ENCODE results near the gene LEFTY2.
"Not testable (repeated sequence)": the region's sequence is repeated elsewhere in the genome, so short reads cannot be mapped to it uniquely, and the experiment has no call there.

LEFTY2 gene

GRCh38 chr1:225953315-225953714 lies 12.3 kb upstream of the LEFTY2 start:
- no peak for DNase-seq (ENCODE audit: low read depth)

DNA sequence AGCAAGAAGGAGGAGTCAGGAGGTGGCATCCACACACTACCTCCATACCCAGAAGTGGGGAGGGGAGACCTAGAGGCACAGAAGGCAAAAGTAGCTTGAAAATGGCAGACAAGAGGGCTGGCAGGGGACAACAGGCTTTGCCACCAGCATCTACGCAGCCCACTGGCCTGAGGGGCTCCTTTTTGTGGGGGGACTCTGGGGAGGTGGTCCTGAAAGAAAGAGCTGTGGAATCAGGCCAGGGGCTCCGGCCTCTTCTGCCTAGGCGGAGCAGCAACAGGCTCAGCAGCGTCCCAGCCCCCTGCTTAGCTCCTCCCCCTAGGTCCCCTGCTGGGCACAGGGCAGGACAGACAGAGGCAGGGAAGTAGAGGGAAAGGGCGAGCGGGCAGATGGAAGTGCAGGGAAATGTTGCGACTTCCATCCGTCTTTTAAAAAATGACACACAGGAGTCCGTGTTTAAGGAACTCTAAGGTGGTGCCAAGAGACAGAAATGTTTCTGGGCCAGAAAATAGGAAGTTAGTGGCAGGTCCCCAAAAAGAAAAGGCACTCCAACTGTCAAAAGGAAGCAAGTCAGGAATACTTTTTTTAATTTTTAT lies 10.0 kb upstream of the LEFTY2 start:
- no peak for DNase-seq (ENCODE audit: low read depth)

DNA sequence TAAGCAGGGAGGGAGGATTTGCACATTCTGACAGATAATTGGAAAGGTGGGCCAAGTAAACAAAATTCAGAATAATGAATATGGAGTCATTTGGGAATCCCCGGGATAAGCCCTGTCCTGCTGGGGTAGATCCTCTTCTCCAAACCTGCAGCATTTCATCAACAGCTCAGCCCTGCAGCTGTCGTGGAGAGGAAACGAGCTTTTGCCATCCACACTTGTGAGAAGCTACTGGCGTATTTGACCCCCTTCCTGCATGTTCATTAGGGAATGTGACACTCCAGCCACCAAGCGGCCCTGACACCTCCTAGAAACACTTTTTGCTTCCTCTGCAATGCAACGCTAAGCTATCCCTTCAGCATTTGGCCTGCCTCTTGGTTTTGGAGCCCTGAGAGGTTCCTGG lies 8.0 kb upstream of the LEFTY2 start:
- no peak for DNase-seq (ENCODE audit: low read depth)

DNA sequence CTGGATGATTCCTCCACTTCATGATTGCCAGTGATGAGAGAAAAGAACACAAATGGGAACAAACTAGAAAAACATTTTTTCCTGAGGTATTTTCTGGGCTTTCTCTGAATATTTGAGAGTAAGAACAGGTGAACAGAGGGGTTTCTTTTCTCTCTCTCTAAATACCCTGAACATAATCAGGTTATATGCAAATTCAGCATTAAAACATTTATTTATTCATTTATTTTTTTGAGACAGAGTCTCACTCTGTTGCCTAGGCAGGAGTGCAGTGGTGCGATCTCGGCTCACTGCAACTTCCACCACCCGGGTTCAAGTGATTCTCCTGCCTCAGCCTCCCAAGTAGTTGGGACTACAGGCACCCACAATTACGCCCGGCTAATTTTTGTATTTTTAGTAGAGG lies 5.8 kb upstream of the LEFTY2 start:
- DNase-seq (ENCODE audit: low read depth) = no peak

- no peak for DNase-seq (ENCODE audit: low read depth)
These were observed 5.1 kb upstream of the LEFTY2 start for GRCh38 chr1:225946082-225946620.

DNA sequence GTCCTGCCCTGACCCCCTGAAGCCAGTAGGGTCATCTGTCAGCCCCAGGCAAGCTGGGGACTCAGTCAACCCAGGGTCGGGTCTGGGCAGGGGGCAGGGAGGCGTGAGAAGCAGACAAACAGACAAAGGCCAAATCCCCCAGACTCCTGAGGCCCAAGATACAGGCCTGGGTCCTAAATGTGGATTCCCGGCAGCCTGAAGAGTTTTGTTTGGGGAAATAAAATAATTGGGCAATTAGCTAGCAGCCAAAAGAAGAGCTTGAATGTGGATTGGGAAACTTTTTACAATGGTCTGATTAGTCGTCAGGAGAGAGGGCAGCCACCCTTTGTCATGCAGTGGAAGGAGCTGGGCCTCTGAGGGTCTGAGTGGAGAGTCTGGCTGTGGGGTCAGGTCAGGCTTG lies 4.5 kb upstream of the LEFTY2 start:
- DNase-seq (ENCODE audit: low read depth) = no peak

- DNase-seq (ENCODE audit: low read depth) = no peak
These were observed 3.9 kb upstream of the LEFTY2 start for GRCh38 chr1:225944951-225945350.

- no peak for DNase-seq (ENCODE audit: low read depth)
These were observed 3.4 kb upstream of the LEFTY2 start for GRCh38 chr1:225944387-225944786.

GRCh38 chr1:225943582-225943981 lies 2.6 kb upstream of the LEFTY2 start:
- no peak for DNase-seq (ENCODE audit: low read depth)

GRCh38 chr1:225942574-225942973 lies 1.6 kb upstream of the LEFTY2 start:
- no peak for DNase-seq (ENCODE audit: low read depth)

- no peak for DNase-seq (ENCODE audit: low read depth)
These were observed 862 bp upstream of the LEFTY2 start for GRCh38 chr1:225941942-225942222.

DNA sequence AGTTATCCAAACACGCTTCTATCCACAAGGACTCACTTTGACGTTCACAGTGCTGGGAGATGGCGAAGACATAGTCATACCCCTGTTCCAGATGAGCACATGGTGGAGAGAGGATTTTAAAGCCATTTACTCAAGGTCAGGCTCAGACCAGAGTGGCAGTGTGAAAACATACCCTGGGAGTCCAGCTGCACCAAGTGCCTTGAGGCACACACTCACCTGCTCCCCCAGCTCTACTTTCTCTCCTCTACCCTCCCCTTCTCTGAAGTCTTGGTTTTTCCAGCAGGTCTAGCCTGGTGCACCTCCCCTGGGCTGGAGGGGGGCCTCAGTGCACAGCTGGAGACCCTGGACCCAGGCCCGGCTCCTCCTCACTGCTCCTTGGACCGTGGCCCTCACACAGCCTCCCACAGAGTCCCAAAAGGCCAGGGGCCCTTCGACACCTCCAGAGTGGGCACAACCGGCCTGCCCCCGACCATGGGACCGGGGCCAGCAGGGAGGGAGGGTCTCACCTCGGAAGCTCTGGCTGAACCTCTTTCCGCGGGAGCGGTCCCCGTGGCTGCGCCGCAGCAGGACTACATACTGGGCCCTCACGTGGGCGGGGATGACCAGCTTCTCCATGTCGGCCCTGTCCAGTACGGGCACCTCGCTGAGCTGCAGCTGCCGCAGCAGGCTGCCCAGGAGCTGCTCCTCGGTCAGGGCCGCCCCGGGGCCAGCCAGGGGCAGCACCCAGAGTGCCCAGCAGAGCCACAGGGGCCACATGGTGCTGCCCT lies 452 bp downstream of the LEFTY2 start:
- no peak for DNase-seq (ENCODE audit: low read depth)

GRCh38 chr1:225939939-225940310 lies 1.1 kb downstream of the LEFTY2 start:
- not testable (repeated sequence) for DNase-seq (ENCODE audit: low read depth)

- DNase-seq (ENCODE audit: low read depth) = not testable (repeated sequence)
These were observed 1.7 kb downstream of the LEFTY2 start for GRCh38 chr1:225939097-225939938.

GRCh38 chr1:225937048-225937968 lies 3.7 kb downstream of the LEFTY2 start:
- DNase-seq (ENCODE audit: low read depth) = no peak

DNA sequence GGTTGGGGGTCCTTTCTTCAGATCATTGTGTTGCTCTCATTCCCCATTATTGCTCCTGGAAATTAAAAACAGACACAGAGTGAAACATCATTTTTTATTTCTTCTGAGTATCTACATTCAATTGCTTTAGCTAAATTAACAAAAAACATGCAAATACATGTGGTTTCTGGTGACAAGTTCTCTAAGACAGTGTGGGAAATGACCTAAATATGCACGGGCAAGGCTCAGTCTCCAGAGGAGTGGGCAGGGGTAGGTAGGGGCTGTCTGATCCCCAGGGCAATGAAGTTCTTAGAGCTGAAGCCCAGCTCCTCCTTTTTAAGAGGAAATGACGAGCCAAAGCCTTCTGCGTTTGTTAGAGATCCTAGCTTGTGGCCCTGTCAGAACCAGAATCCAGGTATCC lies 4.5 kb downstream of the LEFTY2 start:
- DNase-seq (ENCODE audit: low read depth) = no peak

- DNase-seq (ENCODE audit: low read depth) = not testable (repeated sequence)
These were observed 4.9 kb downstream of the LEFTY2 start for GRCh38 chr1:225936086-225936485.

- no peak for DNase-seq (ENCODE audit: low read depth)
These were observed 6.3 kb downstream of the LEFTY2 start for GRCh38 chr1:225934711-225935110.

GRCh38 chr1:225933072-225933471 lies 7.9 kb downstream of the LEFTY2 start:
- DNase-seq (ENCODE audit: low read depth) = no peak

- DNase-seq (ENCODE audit: low read depth) = no peak
These were observed 9.5 kb downstream of the LEFTY2 start for GRCh38 chr1:225931270-225932136.

DNA sequence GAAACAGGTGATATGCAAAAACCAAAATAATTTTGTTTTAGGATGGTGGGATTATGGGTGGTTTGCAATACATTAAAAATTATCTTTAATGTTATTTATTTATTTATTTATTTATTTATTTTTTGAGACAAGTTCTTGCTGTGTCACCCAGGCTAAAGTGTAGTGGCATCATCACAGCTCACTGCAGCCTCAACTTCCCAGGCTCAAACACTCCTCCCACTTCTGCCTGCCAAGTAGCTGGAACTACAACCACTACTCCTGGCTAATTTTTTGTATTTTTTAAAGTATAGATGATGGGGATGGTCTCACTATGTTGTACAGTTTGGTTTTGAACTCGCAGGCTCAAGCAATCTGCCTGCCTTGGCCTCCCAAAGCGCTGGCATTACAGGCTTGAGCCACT lies 10.5 kb downstream of the LEFTY2 start:
- no peak for DNase-seq (ENCODE audit: low read depth)
